Measurements from ENCODE around the gene ZNF214. TPM values are rescaled to one million over a fixed set of nuclear protein-coding genes. Genes with fewer than 3 reads are reported as not detected.
"Not testable (repeated sequence)": the region's sequence is repeated elsewhere in the genome, so short reads cannot be mapped to it uniquely, and the experiment has no call there.

The ZNF214 gene
- polyA plus RNA-seq, 1 experiment = 0.75 TPM

DNA sequence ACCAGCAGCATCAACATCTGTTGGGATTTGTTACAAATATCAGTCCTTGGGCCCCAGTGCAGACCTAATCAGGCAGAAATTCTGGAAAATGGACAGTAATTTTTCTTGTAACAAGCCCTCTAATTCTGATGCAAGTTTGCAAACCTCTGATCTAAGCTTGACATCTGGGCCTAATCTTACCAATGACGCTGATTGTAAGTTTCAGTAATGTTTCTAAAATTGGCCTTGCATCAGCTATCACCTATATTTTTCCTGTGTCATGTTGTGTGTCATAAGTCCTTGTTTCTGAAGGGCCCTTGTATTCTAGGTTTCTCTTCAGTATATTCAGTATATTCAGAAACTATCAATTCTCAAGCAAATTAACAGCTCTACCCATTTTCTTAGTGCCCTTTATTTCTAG is 57.5 kb downstream of the ZNF214 start:
- H3K27me3 ChIP-seq (ENCODE audit: control insufficient read depth, insufficient read depth, low read length) = no peaks in the 10 kb centered on the region
- H3K4me3 ChIP-seq (ENCODE audit: low read depth, low read length) = no peak overlapping the region
- DNase-seq (ENCODE audit: low read depth) = no peak
- TF ChIP-seq, protein P1, sequence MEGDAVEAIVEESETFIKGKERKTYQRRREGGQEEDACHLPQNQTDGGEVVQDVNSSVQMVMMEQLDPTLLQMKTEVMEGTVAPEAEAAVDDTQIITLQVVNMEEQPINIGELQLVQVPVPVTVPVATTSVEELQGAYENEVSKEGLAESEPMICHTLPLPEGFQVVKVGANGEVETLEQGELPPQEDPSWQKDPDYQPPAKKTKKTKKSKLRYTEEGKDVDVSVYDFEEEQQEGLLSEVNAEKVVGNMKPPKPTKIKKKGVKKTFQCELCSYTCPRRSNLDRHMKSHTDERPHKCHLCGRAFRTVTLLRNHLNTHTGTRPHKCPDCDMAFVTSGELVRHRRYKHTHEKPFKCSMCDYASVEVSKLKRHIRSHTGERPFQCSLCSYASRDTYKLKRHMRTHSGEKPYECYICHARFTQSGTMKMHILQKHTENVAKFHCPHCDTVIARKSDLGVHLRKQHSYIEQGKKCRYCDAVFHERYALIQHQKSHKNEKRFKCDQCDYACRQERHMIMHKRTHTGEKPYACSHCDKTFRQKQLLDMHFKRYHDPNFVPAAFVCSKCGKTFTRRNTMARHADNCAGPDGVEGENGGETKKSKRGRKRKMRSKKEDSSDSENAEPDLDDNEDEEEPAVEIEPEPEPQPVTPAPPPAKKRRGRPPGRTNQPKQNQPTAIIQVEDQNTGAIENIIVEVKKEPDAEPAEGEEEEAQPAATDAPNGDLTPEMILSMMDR (IDR thresholded peaks at IDR 0.05; ENCODE audit: insufficient read depth, low read depth, low read length) = no peak
- POLR2A ChIA-PET = no interaction called here
- no peaks in the 10 kb centered on the region for H3K36me3 ChIP-seq (ENCODE audit: control insufficient read depth, insufficient read depth, low read length)
- CTCF ChIA-PET = no interaction called here

DNA sequence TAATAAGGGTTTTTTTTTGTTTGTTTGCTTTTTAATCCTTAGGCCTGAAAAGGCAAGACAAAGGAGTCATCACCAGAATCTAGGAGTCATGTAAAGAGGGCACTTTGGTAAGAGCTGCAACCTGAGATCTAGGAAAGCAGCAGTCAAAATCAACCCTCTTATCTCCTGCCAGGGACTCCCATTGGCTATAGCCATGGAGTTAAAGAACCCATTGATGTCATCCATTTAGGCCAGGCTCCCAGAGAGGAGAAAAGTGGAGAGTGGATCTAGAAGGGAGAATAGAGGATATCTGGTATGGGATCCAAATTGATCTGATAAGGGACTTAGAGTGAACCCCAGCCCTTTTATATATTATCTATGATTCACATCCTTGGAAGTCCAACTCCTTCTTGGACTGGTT is 58.0 kb downstream of the ZNF214 start:
- DNase-seq (ENCODE audit: low read depth) = no peak
- Histone ChIP-seq H3K36me3 (ENCODE audit: control insufficient read depth, insufficient read depth, low read length) (no peaks in the 10 kb centered on the region), H3K4me3 (ENCODE audit: low read depth, low read length) (no peak overlapping the region), H3K27me3 (ENCODE audit: control insufficient read depth, insufficient read depth, low read length) (no peaks in the 10 kb centered on the region)
- TF ChIP-seq, protein P1 (IDR thresholded peaks at IDR 0.05; ENCODE audit: insufficient read depth, low read depth, low read length) = no peak
- CTCF ChIA-PET = no interaction called here
- POLR2A ChIA-PET = no interaction called here

DNA sequence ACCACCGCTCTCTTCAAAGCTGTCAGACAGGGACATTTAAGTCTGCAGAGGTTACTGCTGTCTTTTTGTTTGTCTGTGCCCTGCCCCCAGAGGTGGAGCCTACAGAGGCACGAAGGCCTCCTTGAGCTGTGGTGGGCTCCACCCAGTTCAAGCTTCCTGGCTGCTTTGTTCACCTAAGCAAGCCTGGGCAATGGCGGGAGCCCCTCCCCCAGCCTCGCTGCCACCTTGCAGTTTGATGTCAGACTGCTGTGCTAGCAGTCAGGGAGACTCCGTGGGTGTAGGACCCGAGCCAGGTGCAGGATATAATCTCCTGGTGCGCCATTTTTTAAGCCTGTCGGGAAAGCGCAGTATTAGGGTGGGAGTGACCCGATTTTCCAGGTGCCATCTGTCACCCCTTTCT is 65.9 kb downstream of the ZNF214 start:
- H3K4me3 ChIP-seq (ENCODE audit: low read depth, low read length); H3K27me3 ChIP-seq (ENCODE audit: control insufficient read depth, insufficient read depth, low read length); DNase-seq (ENCODE audit: low read depth); CTCF ChIA-PET; POLR2A ChIA-PET; H3K36me3 ChIP-seq (ENCODE audit: control insufficient read depth, insufficient read depth, low read length): not testable (repeated sequence)

Other genes with a start within 250 kb of the ZNF214 start
- gene OR2AG2, start 248.4 kb downstream of the ZNF214 start, polyA plus RNA-seq (2011; rRNA removed) = 0.28 and 0.60 TPM in 2 replicates
- not detected in 2 replicates for gene OR2AG1, start 237.3 kb downstream of the ZNF214 start, polyA plus RNA-seq (2011; rRNA removed)
- gene OR6A2, start 220.7 kb downstream of the ZNF214 start, polyA plus RNA-seq (2011; rRNA removed) = 0.04 TPM in 1 of 2 replicates, not detected in the other
- not detected in 2 replicates for gene OR10A5, start 174.7 kb downstream of the ZNF214 start, polyA plus RNA-seq (2011; rRNA removed)
- gene OR10A2, start 157.3 kb downstream of the ZNF214 start, polyA plus RNA-seq (2011; rRNA removed) = not detected in 2 replicates
- gene OR10A4, start 143.7 kb downstream of the ZNF214 start, polyA plus RNA-seq (2011; rRNA removed) = not detected in 2 replicates
- gene OR2D2, start 127.8 kb downstream of the ZNF214 start, polyA plus RNA-seq (2011; rRNA removed) = 0.06 and 0.13 TPM in 2 replicates
- not detected in 2 replicates for gene OR2D3, start 99.3 kb downstream of the ZNF214 start, polyA plus RNA-seq (2011; rRNA removed)
- gene ZNF215, start 93.9 kb downstream of the ZNF214 start, polyA plus RNA-seq (2011; rRNA removed) = 3.4 and 5.6 TPM in 2 replicates
- gene NLRP14, start 133 bp upstream of the ZNF214 start, polyA plus RNA-seq (2011; rRNA removed) = 0.01 and 0.04 TPM in 2 replicates
- gene RBMXL2, start 68.7 kb upstream of the ZNF214 start, polyA plus RNA-seq (2011; rRNA removed) = not detected in 2 replicates
- not detected in 2 replicates for gene SYT9, start 231.6 kb upstream of the ZNF214 start, polyA plus RNA-seq (2011; rRNA removed)

Data from BJ (cell line).